Transverse colon (tissue), 4 donors: ENCODE data around the gene CHCHD10.

Source experiments
- CTCF ChIP-seq, 5 experiments: fragments of 200-600 bp in 3 of 5; fragments of 450-650 bp in 2 of 5; sonication (generic) in 3 of 5; IDR thresholded peaks; 1 replicate in 2 of 5; 2 replicates in 3 of 5; pipeline ENCODE4 v1.5.1; 2016 to 2017; ENCODE audit warnings: antibody characterized with exemption in 5 of 5, inconsistent platforms in 3 of 5, mild to moderate bottlenecking in 2 of 5, moderate library complexity in 1 of 5
- EP300 ChIP-seq: sonication (generic); formaldehyde crosslinking; IDR thresholded peaks from one replicate; pipeline ENCODE4 v1.6.1; 2017; ENCODE audit warnings: antibody characterized with exemption, low read depth
- POLR2A ChIP-seq: fragments of 450-650 bp; IDR thresholded peaks from one replicate; pipeline ENCODE4 v1.6.1; 2016; ENCODE audit warnings: antibody characterized with exemption, mild to moderate bottlenecking, moderate library complexity
- POLR2AphosphoS5 ChIP-seq, 3 donors: sonication (generic); formaldehyde crosslinking; IDR thresholded peaks; one replicate each; pipeline ENCODE4 v1.6.1; 2016; ENCODE audit warnings: antibody characterized with exemption in 3 of 3

- no peak for TF ChIP-seq CTCF (IDR thresholded peaks at IDR 0.05)
- TF ChIP-seq POLR2A: no peak
- no peak for TF ChIP-seq POLR2AphosphoS5 (IDR thresholded peaks at IDR 0.05)
- TF ChIP-seq EP300: no peak
These were observed 20.1 kb upstream of the CHCHD10 start for GRCh38 chr22:23787910-23788309.
